AG04450 (cell line): ENCODE data around the gene SUN2. TPM values are rescaled to one million over a fixed set of nuclear protein-coding genes. Genes with fewer than 3 reads are reported as not detected.
"Not testable (repeated sequence)": the region's sequence is repeated elsewhere in the genome, so short reads cannot be mapped to it uniquely, and the experiment has no call there.

Experiments used
- CTCF ChIA-PET: fragments of 300-600, 350-600 bp; formaldehyde crosslinking; extraction: SDS; loops from one replicate; lab custom pipeline; 2022; ENCODE audit warnings: antibody characterized with exemption, inconsistent platforms; lab: Charles Lee
- POLR2A ChIA-PET: fragments of 350-600 bp; formaldehyde crosslinking; extraction: SDS; loops from one replicate; lab custom pipeline; 2021; ENCODE audit warnings: antibody characterized with exemption, inconsistent platforms; lab: Yijun Ruan, JAX
- DNase-seq: peaks from one replicate; pipeline ENCODE4 v3.0.0-alpha.2; 2011; ENCODE audit warnings: low read depth, low spot score
- H3K27ac ChIP-seq: one replicate; pipeline ENCODE4 v1.5.1; 2012; ENCODE audit warnings: low read depth, low read length, control low read depth
- H3K27me3 ChIP-seq: one replicate; pipeline ENCODE4 v1.6.0; 2012; ENCODE audit warnings: low read length; ENCODE audit not compliant: control insufficient read depth, insufficient read depth
- H3K4me3 ChIP-seq: 2 replicates; pipeline ENCODE4 v1.5.1; 2011; ENCODE audit warnings: mild to moderate bottlenecking, low read depth, low read length, control low read depth
- H3K9me3 ChIP-seq: 2 replicates; pipeline ENCODE4 v1.5.1; 2012; ENCODE audit warnings: low read length; ENCODE audit not compliant: control insufficient read depth, insufficient read depth
- CTCF ChIP-seq: IDR thresholded peaks from 2 replicates; pipeline ENCODE4 v1.5.1; 2011; ENCODE audit warnings: low read depth, low read length, control low read depth, inconsistent platforms
- polyA minus RNA-seq: library from RNA; depleted of rRNA, polyadenylated mRNA; stranded (reverse); fragments of >200 nt; gene quantifications from 2 replicates; pipeline ENCODE4 v1.2.3, GENCODE V29; 2011; rRNA and poly(A)+ RNA removed
- polyA plus RNA-seq: library from polyadenylated mRNA; depleted of rRNA; stranded (reverse); fragments of >200 nt; gene quantifications from 2 replicates; pipeline ENCODE4 v1.2.3, GENCODE V29; 2011; rRNA removed

Gene SUN2
- polyA plus RNA-seq, result 24.5 and 33.2 TPM in 2 replicates
- 32.9 and 43.8 TPM in 2 replicates for polyA minus RNA-seq

- Histone ChIP-seq H3K4me3 (peak within 1 kb of the TSS; percentile 71), H3K27ac (peak within 1 kb of the TSS; percentile 83), H3K9me3 (no peaks in the 10 kb centered on the region; the same call in 1 of the 2 replicates), H3K27me3 (no peaks in the 10 kb centered on the region)
- peak; percentile 34 for DNase-seq
- ChIA-PET POLR2A (no interaction called here), CTCF (interaction anchor here (1.1 to 3.1 kb wide), 2 partner anchors 10 to 12 kb away, joined by 3 to 12 read pairs; no protein-coding TSS in a partner anchor)
- TF ChIP-seq CTCF, result no peak
These were observed at the start of gene SUN2 for GRCh38 chr22:38755911-38756532. Gene SUN2, minus strand, starts transcription at chr22:38755998. Its CDS starts 3,370 bp downstream, at chr22:38752628.

- CTCF ChIA-PET, POLR2A ChIA-PET, H3K9me3 ChIP-seq, H3K4me3 ChIP-seq, H3K27ac ChIP-seq, H3K27me3 ChIP-seq, DNase-seq: not testable (repeated sequence)
These were observed 49.3 kb upstream of the SUN2 start for GRCh38 chr22:38805041-38805593.

GRCh38 chr22:38802671-38803121, 46.9 kb upstream of the SUN2 start:
- DNase-seq, result peak; percentile 85
- peaks cover 2% of the 10 kb centered on the region for H3K27me3 ChIP-seq
- no peak overlapping the region for H3K27ac ChIP-seq
- POLR2A ChIA-PET, result interaction anchor here (0.6 to 0.8 kb wide), 2 partner anchors 37 to 283 kb away, joined by 3 to 5 read pairs; no protein-coding TSS in a partner anchor
- H3K9me3 ChIP-seq, result peaks cover 2% of the 10 kb centered on the region; the same call in 1 of the 2 replicates
- no peak for TF ChIP-seq CTCF
- CTCF ChIA-PET, result interaction anchor here (0.6 to 3.3 kb wide), 4 partner anchors 34 to 514 kb away, joined by 3 to 20 read pairs (median 6); no protein-coding TSS in a partner anchor
- no peak overlapping the region for H3K4me3 ChIP-seq

GRCh38 chr22:38799265-38800002, 43.6 kb upstream of the SUN2 start:
- no peak for DNase-seq
- CTCF ChIA-PET, result interaction anchor here (1.5 kb wide), 1 partner anchor 30 kb away, joined by 6 read pairs; no protein-coding TSS in a partner anchor
- no peak overlapping the region for H3K27ac ChIP-seq

More at GRCh38 chr22:38799265-38800002, 43.6 kb upstream of the SUN2 start:
- peaks cover 2% of the 10 kb centered on the region for H3K27me3 ChIP-seq
- H3K4me3 ChIP-seq, result no peak overlapping the region
- peaks cover 2% of the 10 kb centered on the region; the same call in 1 of the 2 replicates for H3K9me3 ChIP-seq
- POLR2A ChIA-PET, result no interaction called here
- no peak for TF ChIP-seq CTCF
